ENCODE results near the gene SORCS1.

SORCS1 gene

GRCh38 chr10:107091126-107091525, 73.4 kb downstream of the SORCS1 start:
- Histone ChIP-seq H2AFZ (ENCODE audit: low read depth, low read length, severe bottlenecking) (no peak overlapping the region), H3K9me2 (replicated peaks; ENCODE audit: insufficient read depth, low read length) (no peaks in the 10 kb centered on the region), H4K20me1 (ENCODE audit: low read depth, low read length) (no peaks in the 10 kb centered on the region), H3K79me2 (ENCODE audit: insufficient read depth, low read length) (no peaks in the 10 kb centered on the region), H3F3A (ENCODE audit: insufficient read depth) (no peaks in the 10 kb centered on the region), H3K9ac (ENCODE audit: low read length) (no peak overlapping the region), H3K36me3 (ENCODE audit: low read length) (no peaks in the 10 kb centered on the region), H3K4me2 (ENCODE audit: low read depth, low read length, poor library complexity, severe bottlenecking) (no peak overlapping the region), H3K27ac (ENCODE audit: low read depth, low read length) (no peak overlapping the region), H3K27me3 (ENCODE audit: low read length) (no peaks in the 10 kb centered on the region), H3K9me3 (ENCODE audit: insufficient read depth, low read length) (no peaks in the 10 kb centered on the region), H3K4me3 (ENCODE audit: insufficient read depth, low read length, poor library complexity, severe bottlenecking) (no peak overlapping the region)
- TF ChIP-seq EZH2phosphoT487 (conservative IDR thresholded peaks at IDR 0.05; ENCODE audit: low read length), result no peak
- TF ChIP-seq, protein P1, sequence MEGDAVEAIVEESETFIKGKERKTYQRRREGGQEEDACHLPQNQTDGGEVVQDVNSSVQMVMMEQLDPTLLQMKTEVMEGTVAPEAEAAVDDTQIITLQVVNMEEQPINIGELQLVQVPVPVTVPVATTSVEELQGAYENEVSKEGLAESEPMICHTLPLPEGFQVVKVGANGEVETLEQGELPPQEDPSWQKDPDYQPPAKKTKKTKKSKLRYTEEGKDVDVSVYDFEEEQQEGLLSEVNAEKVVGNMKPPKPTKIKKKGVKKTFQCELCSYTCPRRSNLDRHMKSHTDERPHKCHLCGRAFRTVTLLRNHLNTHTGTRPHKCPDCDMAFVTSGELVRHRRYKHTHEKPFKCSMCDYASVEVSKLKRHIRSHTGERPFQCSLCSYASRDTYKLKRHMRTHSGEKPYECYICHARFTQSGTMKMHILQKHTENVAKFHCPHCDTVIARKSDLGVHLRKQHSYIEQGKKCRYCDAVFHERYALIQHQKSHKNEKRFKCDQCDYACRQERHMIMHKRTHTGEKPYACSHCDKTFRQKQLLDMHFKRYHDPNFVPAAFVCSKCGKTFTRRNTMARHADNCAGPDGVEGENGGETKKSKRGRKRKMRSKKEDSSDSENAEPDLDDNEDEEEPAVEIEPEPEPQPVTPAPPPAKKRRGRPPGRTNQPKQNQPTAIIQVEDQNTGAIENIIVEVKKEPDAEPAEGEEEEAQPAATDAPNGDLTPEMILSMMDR (IDR thresholded peaks at IDR 0.05; ENCODE audit: insufficient read depth, low read length, poor library complexity, severe bottlenecking), result no peak

GRCh38 chr10:107085665-107086525, 78.6 kb downstream of the SORCS1 start:
- H3K9me2 ChIP-seq (replicated peaks; ENCODE audit: insufficient read depth, low read length), result no peaks in the 10 kb centered on the region
- H2AFZ ChIP-seq (ENCODE audit: low read depth, low read length, severe bottlenecking), result no peak overlapping the region
- H3K27me3 ChIP-seq (ENCODE audit: low read length), result no peaks in the 10 kb centered on the region
- no peak overlapping the region for H3K4me3 ChIP-seq (ENCODE audit: insufficient read depth, low read length, poor library complexity, severe bottlenecking)
- no peaks in the 10 kb centered on the region for H3K79me2 ChIP-seq (ENCODE audit: insufficient read depth, low read length)
- no peaks in the 10 kb centered on the region for H3F3A ChIP-seq (ENCODE audit: insufficient read depth)
- no peak overlapping the region for H3K27ac ChIP-seq (ENCODE audit: low read depth, low read length)
- H3K36me3 ChIP-seq (ENCODE audit: low read length), result no peaks in the 10 kb centered on the region
- no peaks in the 10 kb centered on the region for H3K9me3 ChIP-seq (ENCODE audit: insufficient read depth, low read length)
- TF ChIP-seq, protein P1 (IDR thresholded peaks at IDR 0.05; ENCODE audit: insufficient read depth, low read length, poor library complexity, severe bottlenecking), result no peak
- TF ChIP-seq EZH2phosphoT487 (conservative IDR thresholded peaks at IDR 0.05; ENCODE audit: low read length), result no peak
- H3K4me2 ChIP-seq (ENCODE audit: low read depth, low read length, poor library complexity, severe bottlenecking), result no peak overlapping the region
- no peak overlapping the region for H3K9ac ChIP-seq (ENCODE audit: low read length)
- H4K20me1 ChIP-seq (ENCODE audit: low read depth, low read length), result no peaks in the 10 kb centered on the region

DNA sequence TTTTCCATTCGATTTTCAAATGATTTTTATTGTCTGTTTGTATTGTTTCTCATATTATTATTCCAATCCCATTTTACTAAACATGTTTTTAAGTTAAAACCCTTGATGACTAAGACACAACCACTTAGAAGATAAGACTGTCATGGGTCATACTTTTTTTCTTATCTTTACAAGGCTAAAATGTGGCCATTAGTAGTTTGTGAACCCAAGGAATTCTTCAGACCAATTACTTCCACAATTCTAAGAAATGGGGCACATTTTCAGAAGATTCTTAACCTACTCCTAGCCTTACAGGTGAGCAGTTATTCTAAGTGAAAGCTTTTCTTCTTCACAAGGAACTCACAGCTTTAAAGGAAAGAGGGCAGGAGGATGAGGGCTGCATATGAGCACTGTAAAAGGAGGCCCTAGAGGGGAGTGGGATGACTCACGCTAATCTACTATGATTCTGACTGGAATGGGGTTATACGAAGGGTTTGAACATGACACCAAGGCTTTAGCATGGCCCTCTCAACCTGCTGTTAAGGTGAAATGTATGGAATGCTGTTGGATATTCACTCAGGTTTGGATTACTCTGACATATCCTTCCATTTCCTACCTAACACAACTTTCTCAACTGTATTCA, 81.0 kb downstream of the SORCS1 start:
- Histone ChIP-seq H4K20me1 (ENCODE audit: low read depth, low read length) (no peaks in the 10 kb centered on the region), H3F3A (ENCODE audit: insufficient read depth) (no peaks in the 10 kb centered on the region), H3K9ac (ENCODE audit: low read length) (no peak overlapping the region), H3K27ac (ENCODE audit: low read depth, low read length) (no peak overlapping the region), H3K36me3 (ENCODE audit: low read length) (no peaks in the 10 kb centered on the region), H3K79me2 (ENCODE audit: insufficient read depth, low read length) (no peaks in the 10 kb centered on the region), H3K9me3 (ENCODE audit: insufficient read depth, low read length) (no peaks in the 10 kb centered on the region), H3K4me2 (ENCODE audit: low read depth, low read length, poor library complexity, severe bottlenecking) (no peak overlapping the region), H2AFZ (ENCODE audit: low read depth, low read length, severe bottlenecking) (no peak overlapping the region), H3K9me2 (replicated peaks; ENCODE audit: insufficient read depth, low read length) (no peaks in the 10 kb centered on the region), H3K4me3 (ENCODE audit: insufficient read depth, low read length, poor library complexity, severe bottlenecking) (no peak overlapping the region), H3K27me3 (ENCODE audit: low read length) (no peaks in the 10 kb centered on the region)
- TF ChIP-seq, protein P1 (IDR thresholded peaks at IDR 0.05; ENCODE audit: insufficient read depth, low read length, poor library complexity, severe bottlenecking), result no peak
- no peak for TF ChIP-seq EZH2phosphoT487 (conservative IDR thresholded peaks at IDR 0.05; ENCODE audit: low read length)
